H9 (cell line): ENCODE results near the gene NSUN6. TPM values are rescaled to one million over a fixed set of nuclear protein-coding genes. Genes with fewer than 3 reads are reported as not detected.

ENCODE experiments used
- DNase-seq: peaks from one replicate; pipeline ENCODE4 v3.0.0-alpha.2; 2017
- H2AFZ ChIP-seq: one replicate; pipeline ENCODE4 v1.6.1; 2013; ENCODE audit warnings: mild to moderate bottlenecking, low read length, control low read depth, moderate library complexity
- H2AK5ac ChIP-seq: 2 replicates; pipeline ENCODE4 v1.6.1; 2013; ENCODE audit warnings: low read length, control low read depth, mixed read lengths; ENCODE audit not compliant: insufficient read length
- H2BK120ac ChIP-seq: one replicate; pipeline ENCODE4 v1.6.1; 2013; ENCODE audit warnings: low read depth, mild to moderate bottlenecking, low read length, control low read depth, inconsistent platforms; ENCODE audit not compliant: poor library complexity, severe bottlenecking
- H2BK12ac ChIP-seq: 2 replicates; pipeline ENCODE4 v1.6.1; 2013; ENCODE audit warnings: low read length, control low read depth, mixed read lengths, low read depth; ENCODE audit not compliant: insufficient read length
- H2BK15ac ChIP-seq: 2 replicates; pipeline ENCODE4 v1.6.1; 2013; ENCODE audit warnings: low read depth, low read length, control low read depth
- H2BK20ac ChIP-seq: one replicate; pipeline ENCODE4 v1.6.1; 2013; ENCODE audit warnings: low read depth, mild to moderate bottlenecking, low read length, control low read depth, inconsistent platforms; ENCODE audit not compliant: poor library complexity, severe bottlenecking
- H2BK5ac ChIP-seq: 2 replicates; pipeline ENCODE4 v1.6.1; 2013; ENCODE audit warnings: low read length, control low read depth, mixed read lengths; ENCODE audit not compliant: insufficient read length
- H3K14ac ChIP-seq: 2 replicates; pipeline ENCODE4 v1.6.1; 2013; ENCODE audit warnings: low read length, control low read depth; ENCODE audit not compliant: insufficient read depth
- H3K18ac ChIP-seq: 2 replicates; pipeline ENCODE4 v1.6.1; 2013; ENCODE audit warnings: low read depth, mild to moderate bottlenecking, mixed read lengths, low read length, control low read depth; ENCODE audit not compliant: insufficient read length
- H3K23ac ChIP-seq: 2 replicates; pipeline ENCODE4 v1.6.1; 2013; ENCODE audit warnings: low read length, control low read depth, mixed read lengths, low read depth; ENCODE audit not compliant: insufficient read length
- H3K23me2 ChIP-seq: 2 replicates; pipeline ENCODE4 v1.6.1; 2013; ENCODE audit warnings: low read depth, mild to moderate bottlenecking, mixed read lengths, low read length, control low read depth; ENCODE audit not compliant: insufficient read length, poor library complexity, severe bottlenecking
- H3K27ac ChIP-seq: 2 replicates; pipeline ENCODE4 v1.5.1; 2013; ENCODE audit warnings: low read length, control low read depth, mixed read lengths, low read depth; ENCODE audit not compliant: insufficient read length
- H3K27me3 ChIP-seq: 2 replicates; pipeline ENCODE4 v1.6.1; 2013; ENCODE audit warnings: low read length, control low read depth, inconsistent platforms; ENCODE audit not compliant: insufficient read depth
- H3K4ac ChIP-seq: 2 replicates; pipeline ENCODE4 v1.6.1; 2013; ENCODE audit warnings: low read depth, mild to moderate bottlenecking, control low read depth, inconsistent platforms, low read length, moderate library complexity
- H3K4me1 ChIP-seq: 2 replicates; pipeline ENCODE4 v1.6.1; 2013; ENCODE audit warnings: low read length, control low read depth, inconsistent platforms; ENCODE audit not compliant: insufficient read depth
- H3K4me2 ChIP-seq: 2 replicates; pipeline ENCODE4 v1.6.1; 2013; ENCODE audit warnings: low read length, control low read depth, mixed read lengths; ENCODE audit not compliant: insufficient read length, insufficient read depth
- H3K56ac ChIP-seq: 2 replicates; pipeline ENCODE4 v1.6.1; 2013; ENCODE audit warnings: low read depth, mild to moderate bottlenecking, mixed read lengths, low read length, control low read depth; ENCODE audit not compliant: insufficient read length
- H3K79me1 ChIP-seq: 2 replicates; pipeline ENCODE4 v1.6.1; 2013; ENCODE audit warnings: low read depth, mild to moderate bottlenecking, moderate library complexity, low read length, control low read depth, inconsistent platforms; ENCODE audit not compliant: insufficient read depth, poor library complexity, severe bottlenecking
- H3K79me2 ChIP-seq: 2 replicates; pipeline ENCODE4 v1.6.1; 2013; ENCODE audit warnings: low read length, control low read depth, inconsistent platforms; ENCODE audit not compliant: insufficient read depth
- H3K9ac ChIP-seq: 2 replicates; pipeline ENCODE4 v1.6.1; 2013; ENCODE audit warnings: low read length, control low read depth, mixed read lengths; ENCODE audit not compliant: insufficient read length; ENCODE audit errors: extremely low read depth
- H3K9me3 ChIP-seq: one replicate; pipeline ENCODE4 v1.6.1; 2013; ENCODE audit warnings: low read depth, low read length, inconsistent platforms; ENCODE audit not compliant: control insufficient read depth
- H3T11ph ChIP-seq: one replicate; pipeline ENCODE4 v1.6.1; 2013; ENCODE audit warnings: mild to moderate bottlenecking, low read length, control low read depth, inconsistent platforms
- H4K20me1 ChIP-seq: one replicate; pipeline ENCODE4 v1.6.1; 2013; ENCODE audit not compliant: control insufficient read depth, insufficient read length, insufficient read depth
- H4K5ac ChIP-seq: 2 replicates; pipeline ENCODE4 v1.6.1; 2013; ENCODE audit warnings: low read depth, mild to moderate bottlenecking, mixed read lengths, low read length, control low read depth; ENCODE audit not compliant: insufficient read length
- H4K8ac ChIP-seq: replicated peaks from 2 replicates; pipeline ENCODE4 v1.6.1; 2013; ENCODE audit warnings: low read length, control low read depth, mixed read lengths, low read depth; ENCODE audit not compliant: insufficient read length
- H4K91ac ChIP-seq: 2 replicates; pipeline ENCODE4 v1.6.1; 2013; ENCODE audit warnings: low read depth, mild to moderate bottlenecking, moderate library complexity, mixed read lengths, low read length, control low read depth; ENCODE audit not compliant: insufficient read length
- H3K27ac Mint-ChIP-seq, 3 experiments: 2 replicates in 2 of 3; 3 replicates in 1 of 3; pipeline ENCODE4 v1.8.0; 2020 to 2021; ENCODE audit warnings: mixed read lengths in 3 of 3, mild to moderate bottlenecking in 1 of 3, moderate library complexity in 1 of 3
- H3K27me3 Mint-ChIP-seq: 2 replicates; pipeline ENCODE4 v1.8.0; 2021; ENCODE audit warnings: low read depth, mild to moderate bottlenecking, moderate library complexity, mixed read lengths
- H3K36me3 Mint-ChIP-seq, 3 experiments: 2 replicates in 2 of 3; 3 replicates in 1 of 3; pipeline ENCODE4 v1.8.0; 2020 to 2021; ENCODE audit warnings: low read depth in 3 of 3, mixed read lengths in 3 of 3; ENCODE audit not compliant: insufficient read depth in 1 of 3
- H3K4me1 Mint-ChIP-seq, 2 experiments: 2 replicates each; pipeline ENCODE4 v1.8.0; 2020; ENCODE audit warnings: mixed read lengths in 2 of 2
- H3K4me3 Mint-ChIP-seq, 2 experiments: 2 replicates in 1 of 2; 3 replicates in 1 of 2; pipeline ENCODE4 v1.8.0; 2020 to 2021; ENCODE audit warnings: mild to moderate bottlenecking in 2 of 2, mixed read lengths in 2 of 2, moderate library complexity in 1 of 2
- H3K9me3 Mint-ChIP-seq, 2 experiments: 2 replicates in 1 of 2; 3 replicates in 1 of 2; pipeline ENCODE4 v1.8.0; 2020; ENCODE audit warnings: mild to moderate bottlenecking in 2 of 2, mixed read lengths in 2 of 2, moderate library complexity in 1 of 2
- WGBS: extraction: QIAGEN DNeasy Blood & Tissue Kit; methylation state at CpG from one replicate; pipeline ENCODE4 v1.1.7; 2013; ENCODE audit warnings: missing lambda C conversion rate, low lambda C conversion rate, mixed read lengths; ENCODE audit not compliant: insufficient read length; ENCODE audit errors: extremely low coverage; 5-methylcytosine and 5-hydroxymethylcytosine counted together
- total RNA-seq: library from RNA; stranded (reverse); gene quantifications from 2 replicates; pipeline ENCODE4 v1.2.1, GENCODE V29; 2021
- TF ChIP-seq, protein P1 (sequence below): fragments of 200-600 bp; sonication (generic); conservative IDR thresholded peaks from 3 replicates; pipeline ENCODE4 v1.8.0; 2021; ENCODE audit warnings: antibody characterized with exemption, mild to moderate bottlenecking

NSUN6 gene
- total RNA-seq, 1 experiment from 2014 or later, result 11.9 TPM

DNA sequence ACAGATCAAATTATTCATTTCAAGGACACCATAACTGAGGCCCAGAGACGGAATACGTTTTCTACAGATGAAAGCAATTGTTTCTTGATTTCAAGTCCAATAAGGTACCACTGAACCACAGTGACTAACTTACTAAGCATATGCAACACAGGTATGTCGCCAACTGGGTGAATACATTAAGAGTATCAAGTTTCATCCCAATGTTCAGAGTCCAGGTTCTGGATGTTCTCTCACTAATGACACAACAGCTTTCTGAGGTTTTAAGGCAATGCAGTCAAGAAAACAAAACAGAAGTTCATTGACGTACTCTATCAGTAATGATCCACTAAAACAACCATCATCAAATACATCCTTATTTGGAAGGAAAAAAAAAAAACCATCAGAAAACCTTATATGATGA is 35.8 kb downstream of the NSUN6 start:
- no peak overlapping the region for H2AFZ ChIP-seq
- no peak overlapping the region for H4K91ac ChIP-seq
- no peak overlapping the region for H4K5ac ChIP-seq
- H4K20me1 ChIP-seq, result no peaks in the 10 kb centered on the region
- no peak overlapping the region for H3K9ac ChIP-seq
- no peak overlapping the region for H2AK5ac ChIP-seq
- no peak overlapping the region for H2BK120ac ChIP-seq
- no peak overlapping the region for H2BK5ac ChIP-seq
- H2BK15ac ChIP-seq, result no peak overlapping the region
- H3K79me2 ChIP-seq, result no peaks in the 10 kb centered on the region
- H3K36me3 Mint-ChIP-seq, result peaks cover 5 to 33% (median 30%) of the 10 kb centered on the region in 3 experiments; a peak in 6 of 7 replicates
- no peaks in the 10 kb centered on the region for H3K23me2 ChIP-seq
- H3K23ac ChIP-seq, result no peak overlapping the region
- no peak overlapping the region for H2BK12ac ChIP-seq
- TF ChIP-seq, protein P1, sequence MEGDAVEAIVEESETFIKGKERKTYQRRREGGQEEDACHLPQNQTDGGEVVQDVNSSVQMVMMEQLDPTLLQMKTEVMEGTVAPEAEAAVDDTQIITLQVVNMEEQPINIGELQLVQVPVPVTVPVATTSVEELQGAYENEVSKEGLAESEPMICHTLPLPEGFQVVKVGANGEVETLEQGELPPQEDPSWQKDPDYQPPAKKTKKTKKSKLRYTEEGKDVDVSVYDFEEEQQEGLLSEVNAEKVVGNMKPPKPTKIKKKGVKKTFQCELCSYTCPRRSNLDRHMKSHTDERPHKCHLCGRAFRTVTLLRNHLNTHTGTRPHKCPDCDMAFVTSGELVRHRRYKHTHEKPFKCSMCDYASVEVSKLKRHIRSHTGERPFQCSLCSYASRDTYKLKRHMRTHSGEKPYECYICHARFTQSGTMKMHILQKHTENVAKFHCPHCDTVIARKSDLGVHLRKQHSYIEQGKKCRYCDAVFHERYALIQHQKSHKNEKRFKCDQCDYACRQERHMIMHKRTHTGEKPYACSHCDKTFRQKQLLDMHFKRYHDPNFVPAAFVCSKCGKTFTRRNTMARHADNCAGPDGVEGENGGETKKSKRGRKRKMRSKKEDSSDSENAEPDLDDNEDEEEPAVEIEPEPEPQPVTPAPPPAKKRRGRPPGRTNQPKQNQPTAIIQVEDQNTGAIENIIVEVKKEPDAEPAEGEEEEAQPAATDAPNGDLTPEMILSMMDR, result no peak
- H3K9me3 ChIP-seq, result no peaks in the 10 kb centered on the region
- no peak overlapping the region for H2BK20ac ChIP-seq
- H4K8ac ChIP-seq, result no peak overlapping the region
- no peaks in the 10 kb centered on the region; the same call in 1 of the 2 replicates for H3K4me1 ChIP-seq
- H3K56ac ChIP-seq, result no peak overlapping the region
- no CpG with 5 or more reads among the region's 4 CpGs for WGBS
- H3K79me1 ChIP-seq, result no peaks in the 10 kb centered on the region
- no peak overlapping the region for H3K27ac Mint-ChIP-seq
- DNase-seq, result no peak
- H3K9me3 Mint-ChIP-seq, result no peaks in the 10 kb centered on the region
- H3K4me1 Mint-ChIP-seq, result peaks cover 0 to 2% of the 10 kb centered on the region in 2 experiments; a peak in 2 of 4 replicates
- no peak overlapping the region for H3K18ac ChIP-seq
- no peak overlapping the region for H3K4me3 Mint-ChIP-seq
- H3K4me2 ChIP-seq, result no peak overlapping the region
- no peak overlapping the region for H3K14ac ChIP-seq
- no peaks in the 10 kb centered on the region for H3K27me3 Mint-ChIP-seq
- H3T11ph ChIP-seq, result no peak overlapping the region
- no peak overlapping the region for H3K27ac ChIP-seq
- H3K4ac ChIP-seq, result no peak overlapping the region
- no peaks in the 10 kb centered on the region for H3K27me3 ChIP-seq
